GM23338 (cell line): Measurements from ENCODE around the gene TPD52L2. TPM values are rescaled to one million over a fixed set of nuclear protein-coding genes. Genes with fewer than 3 reads are reported as not detected.

Experiments used
- ATAC-seq: fragments of 200-7000 bp; cut with Tn5 transposase; 3 replicates; pipeline ENCODE4 v1.9.1; 2020
- DNase-seq: peaks from one replicate; pipeline ENCODE4 v3.0.0-alpha.2; 2015; ENCODE audit warnings: low spot score
- H2AFZ ChIP-seq: fragments of 200-600 bp; sonication (generic); 2 replicates; pipeline ENCODE4 v1.8.0; 2016; ENCODE audit warnings: antibody characterized with exemption, mild to moderate bottlenecking, moderate library complexity
- H3F3A ChIP-seq: fragments of 200-600 bp; sonication (generic); replicated peaks from 2 replicates; pipeline ENCODE4 v1.8.0; 2017; ENCODE audit warnings: antibody characterized with exemption, mixed run types, low read depth
- H3K27ac ChIP-seq: fragments of 200-600 bp; sonication (generic); 2 replicates; pipeline ENCODE4 v1.6.1; 2016; ENCODE audit warnings: low read depth
- H3K27me3 ChIP-seq: fragments of 200-600 bp; sonication (generic); 2 replicates; pipeline ENCODE4 v1.8.0; 2016; ENCODE audit warnings: mild to moderate bottlenecking, mixed run types, moderate library complexity; ENCODE audit not compliant: insufficient read depth
- H3K36me3 ChIP-seq: fragments of 200-600 bp; sonication (generic); 2 replicates; pipeline ENCODE4 v1.8.0; 2016; ENCODE audit warnings: mild to moderate bottlenecking; ENCODE audit not compliant: insufficient read depth
- H3K4me1 ChIP-seq: fragments of 200-600 bp; sonication (generic); 2 replicates; pipeline ENCODE4 v1.8.0; 2016; ENCODE audit warnings: mild to moderate bottlenecking, moderate library complexity; ENCODE audit not compliant: insufficient read depth
- H3K4me2 ChIP-seq: fragments of 200-600 bp; sonication (generic); 2 replicates; pipeline ENCODE4 v1.7.1; 2017; ENCODE audit warnings: mixed run types
- H3K4me3 ChIP-seq: fragments of 200-600 bp; sonication (generic); 2 replicates; pipeline ENCODE4 v1.6.1; 2016; ENCODE audit warnings: mixed run types
- H3K79me2 ChIP-seq: fragments of 200-600 bp; sonication (generic); replicated peaks from 2 replicates; pipeline ENCODE4 v1.8.0; 2017; ENCODE audit warnings: mild to moderate bottlenecking; ENCODE audit not compliant: insufficient read depth
- H3K9me2 ChIP-seq: fragments of 200-600 bp; sonication (generic); 2 replicates; pipeline ENCODE4 v1.8.0; 2017; ENCODE audit not compliant: insufficient read depth
- H4K20me1 ChIP-seq: fragments of 200-600 bp; sonication (generic); replicated peaks from 2 replicates; pipeline ENCODE4 v1.8.0; 2017; ENCODE audit warnings: mild to moderate bottlenecking; ENCODE audit not compliant: insufficient read depth
- H3K27ac Mint-ChIP-seq: 2 replicates; pipeline ENCODE4 v1.8.0; 2020; ENCODE audit warnings: inconsistent platforms, mild to moderate bottlenecking, moderate library complexity, mixed read lengths
- H3K27me3 Mint-ChIP-seq: 3 replicates; pipeline ENCODE4 v1.8.0; 2022; ENCODE audit warnings: low read depth, mild to moderate bottlenecking, moderate library complexity, mixed read lengths, inconsistent platforms; ENCODE audit not compliant: insufficient read depth, poor library complexity
- H3K36me3 Mint-ChIP-seq: 3 replicates; pipeline ENCODE4 v1.8.0; 2021; ENCODE audit warnings: low read depth, mild to moderate bottlenecking, inconsistent platforms, moderate library complexity, mixed read lengths
- H3K4me1 Mint-ChIP-seq: 3 replicates; pipeline ENCODE4 v1.8.0; 2020; ENCODE audit warnings: mild to moderate bottlenecking, inconsistent platforms, mixed read lengths
- H3K4me3 Mint-ChIP-seq: 3 replicates; pipeline ENCODE4 v1.8.0; 2021; ENCODE audit warnings: moderate library complexity, mild to moderate bottlenecking, inconsistent platforms, mixed read lengths
- H3K9me3 Mint-ChIP-seq: 3 replicates; pipeline ENCODE4 v1.8.0; 2020; ENCODE audit warnings: moderate library complexity, mild to moderate bottlenecking, inconsistent platforms, mixed read lengths
- CTCF ChIP-seq, 2 experiments: fragments of 200-600 bp in 1 of 2; sonication (generic) in 1 of 2; conservative IDR thresholded peaks; 2 replicates each; pipeline versions ENCODE4 v1.5.1 to v1.6.1; 2016 to 2017; ENCODE audit warnings: antibody characterized with exemption in 2 of 2, low read depth in 2 of 2, mild to moderate bottlenecking in 2 of 2, moderate library complexity in 1 of 2
- EZH2phosphoT487 ChIP-seq: fragments of 200-600 bp; sonication (generic); IDR thresholded peaks from one replicate; pipeline ENCODE4 v1.8.1; 2018; ENCODE audit warnings: antibody characterized with exemption; ENCODE audit not compliant: unreplicated experiment
- NANOG ChIP-seq: IDR thresholded peaks from 2 replicates; pipeline ENCODE4 v1.6.1; 2016; ENCODE audit warnings: antibody characterized with exemption, borderline replicate concordance
- POLR2AphosphoS5 ChIP-seq: IDR thresholded peaks from 2 replicates; pipeline ENCODE4 v1.6.1; 2016; ENCODE audit warnings: antibody characterized with exemption, low read depth
- STAT1 ChIP-seq: IDR thresholded peaks from one replicate; pipeline ENCODE4 v1.6.1; 2016; ENCODE audit warnings: antibody characterized with exemption; ENCODE audit not compliant: unreplicated experiment
- polyA plus RNA-seq: library from polyadenylated mRNA; unstranded; fragments of >200 nt; fragmentation: Nextera tagmentation; extraction: Ambion mirVana; gene quantifications from 2 replicates; pipeline ENCODE4 v1.2.1, GENCODE V29; 2016
- total RNA-seq: library from RNA; depleted of rRNA; stranded (reverse); fragments of >200 nt; shearing (Covaris generic); gene quantifications from 2 replicates; pipeline ENCODE4 v1.2.3, GENCODE V29; 2014
- TF ChIP-seq, protein P1 (sequence below): IDR thresholded peaks from 2 replicates; pipeline ENCODE4 v1.6.1; 2016; ENCODE audit warnings: antibody characterized with exemption
- TF ChIP-seq, protein P2 (sequence below): fragments of 250-450 bp; sonication (Bioruptor Pico); IDR thresholded peaks from 2 replicates; pipeline ENCODE4 v1.5.0; 2020; ENCODE audit warnings: mild to moderate bottlenecking, moderate library complexity

The TPD52L2 gene
- total and polyA plus RNA-seq, 2 experiments from 2014 or later, result 40.2 to 103 TPM

DNA sequence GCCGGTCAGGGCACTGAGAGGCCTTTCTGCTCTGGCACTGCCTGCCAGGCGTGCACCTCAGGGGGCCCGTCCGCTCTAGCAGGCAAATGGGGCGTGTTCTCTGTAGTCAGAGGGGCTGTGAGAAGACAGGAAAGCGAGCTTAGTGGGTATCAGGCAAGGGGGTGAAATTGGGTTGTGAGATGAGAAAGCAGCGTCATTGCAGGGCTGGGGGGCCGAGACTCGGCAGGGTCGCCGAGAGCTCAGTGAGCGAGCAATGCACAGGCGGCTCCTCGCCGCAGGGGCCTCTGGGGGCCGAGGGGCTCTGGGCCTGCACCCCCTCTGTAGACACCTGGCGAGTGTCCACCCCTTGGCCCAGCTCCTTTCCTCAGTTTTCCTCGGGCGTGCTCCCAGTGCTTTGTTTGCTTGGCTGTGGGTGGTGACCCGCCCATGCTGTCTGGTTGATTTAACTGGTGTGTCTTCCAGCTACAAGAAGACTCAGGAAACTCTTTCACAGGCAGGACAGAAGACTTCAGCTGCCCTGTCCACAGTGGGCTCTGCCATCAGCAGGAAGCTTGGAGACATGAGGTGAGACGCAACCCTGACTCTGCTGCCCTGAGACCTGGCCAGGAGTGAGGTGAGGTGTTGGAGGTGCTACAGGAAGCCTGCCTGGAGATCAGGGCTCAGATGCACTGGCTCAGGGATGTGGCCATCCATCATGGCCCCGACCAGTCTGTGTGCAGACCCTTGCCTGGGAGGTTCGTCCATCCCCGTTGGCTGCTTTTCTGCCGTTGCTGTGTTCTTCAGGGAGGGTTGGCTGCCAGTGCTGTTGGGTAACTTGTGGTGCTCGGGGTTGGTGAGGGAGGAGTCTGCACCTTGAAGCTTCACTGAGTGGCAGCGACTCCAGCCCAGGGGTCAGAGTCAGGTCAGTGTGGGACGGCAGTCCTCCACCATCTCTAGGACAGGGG lies 17.5 kb downstream of the TPD52L2 start:
- Mint-ChIP-seq H3K36me3 (peaks cover 41% of the 10 kb centered on the region), H3K4me1 (no peaks in the 10 kb centered on the region; the same call in 2 of the 3 replicates), H3K27me3 (peaks cover 16% of the 10 kb centered on the region), H3K9me3 (no peaks in the 10 kb centered on the region), H3K27ac (no peak overlapping the region), H3K4me3 (no peak overlapping the region; the same call in 2 of the 3 replicates)
- DNase-seq (no peak), ATAC-seq (no peak)
- no peak overlapping the region for H3K4me2 ChIP-seq
- H3K36me3 ChIP-seq, result 0 out of 2 replicates have a peak, but pooled peaks cover 5% of the 10 kb centered on the region
- peaks cover 10% of the 10 kb centered on the region for H4K20me1 ChIP-seq
- no peak overlapping the region for H2AFZ ChIP-seq
- no peak overlapping the region for H3K4me3 ChIP-seq
- TF ChIP-seq, protein P1, sequence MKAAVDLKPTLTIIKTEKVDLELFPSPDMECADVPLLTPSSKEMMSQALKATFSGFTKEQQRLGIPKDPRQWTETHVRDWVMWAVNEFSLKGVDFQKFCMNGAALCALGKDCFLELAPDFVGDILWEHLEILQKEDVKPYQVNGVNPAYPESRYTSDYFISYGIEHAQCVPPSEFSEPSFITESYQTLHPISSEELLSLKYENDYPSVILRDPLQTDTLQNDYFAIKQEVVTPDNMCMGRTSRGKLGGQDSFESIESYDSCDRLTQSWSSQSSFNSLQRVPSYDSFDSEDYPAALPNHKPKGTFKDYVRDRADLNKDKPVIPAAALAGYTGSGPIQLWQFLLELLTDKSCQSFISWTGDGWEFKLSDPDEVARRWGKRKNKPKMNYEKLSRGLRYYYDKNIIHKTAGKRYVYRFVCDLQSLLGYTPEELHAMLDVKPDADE, result no peak
- TF ChIP-seq POLR2AphosphoS5 (no peak), CTCF (conservative IDR thresholded peaks at IDR 0.05; ENCODE audit: low read depth in 2 of 2) (no peak), STAT1 (no peak), NANOG (no peak), EZH2phosphoT487 (no peak)
- TF ChIP-seq, protein P2, sequence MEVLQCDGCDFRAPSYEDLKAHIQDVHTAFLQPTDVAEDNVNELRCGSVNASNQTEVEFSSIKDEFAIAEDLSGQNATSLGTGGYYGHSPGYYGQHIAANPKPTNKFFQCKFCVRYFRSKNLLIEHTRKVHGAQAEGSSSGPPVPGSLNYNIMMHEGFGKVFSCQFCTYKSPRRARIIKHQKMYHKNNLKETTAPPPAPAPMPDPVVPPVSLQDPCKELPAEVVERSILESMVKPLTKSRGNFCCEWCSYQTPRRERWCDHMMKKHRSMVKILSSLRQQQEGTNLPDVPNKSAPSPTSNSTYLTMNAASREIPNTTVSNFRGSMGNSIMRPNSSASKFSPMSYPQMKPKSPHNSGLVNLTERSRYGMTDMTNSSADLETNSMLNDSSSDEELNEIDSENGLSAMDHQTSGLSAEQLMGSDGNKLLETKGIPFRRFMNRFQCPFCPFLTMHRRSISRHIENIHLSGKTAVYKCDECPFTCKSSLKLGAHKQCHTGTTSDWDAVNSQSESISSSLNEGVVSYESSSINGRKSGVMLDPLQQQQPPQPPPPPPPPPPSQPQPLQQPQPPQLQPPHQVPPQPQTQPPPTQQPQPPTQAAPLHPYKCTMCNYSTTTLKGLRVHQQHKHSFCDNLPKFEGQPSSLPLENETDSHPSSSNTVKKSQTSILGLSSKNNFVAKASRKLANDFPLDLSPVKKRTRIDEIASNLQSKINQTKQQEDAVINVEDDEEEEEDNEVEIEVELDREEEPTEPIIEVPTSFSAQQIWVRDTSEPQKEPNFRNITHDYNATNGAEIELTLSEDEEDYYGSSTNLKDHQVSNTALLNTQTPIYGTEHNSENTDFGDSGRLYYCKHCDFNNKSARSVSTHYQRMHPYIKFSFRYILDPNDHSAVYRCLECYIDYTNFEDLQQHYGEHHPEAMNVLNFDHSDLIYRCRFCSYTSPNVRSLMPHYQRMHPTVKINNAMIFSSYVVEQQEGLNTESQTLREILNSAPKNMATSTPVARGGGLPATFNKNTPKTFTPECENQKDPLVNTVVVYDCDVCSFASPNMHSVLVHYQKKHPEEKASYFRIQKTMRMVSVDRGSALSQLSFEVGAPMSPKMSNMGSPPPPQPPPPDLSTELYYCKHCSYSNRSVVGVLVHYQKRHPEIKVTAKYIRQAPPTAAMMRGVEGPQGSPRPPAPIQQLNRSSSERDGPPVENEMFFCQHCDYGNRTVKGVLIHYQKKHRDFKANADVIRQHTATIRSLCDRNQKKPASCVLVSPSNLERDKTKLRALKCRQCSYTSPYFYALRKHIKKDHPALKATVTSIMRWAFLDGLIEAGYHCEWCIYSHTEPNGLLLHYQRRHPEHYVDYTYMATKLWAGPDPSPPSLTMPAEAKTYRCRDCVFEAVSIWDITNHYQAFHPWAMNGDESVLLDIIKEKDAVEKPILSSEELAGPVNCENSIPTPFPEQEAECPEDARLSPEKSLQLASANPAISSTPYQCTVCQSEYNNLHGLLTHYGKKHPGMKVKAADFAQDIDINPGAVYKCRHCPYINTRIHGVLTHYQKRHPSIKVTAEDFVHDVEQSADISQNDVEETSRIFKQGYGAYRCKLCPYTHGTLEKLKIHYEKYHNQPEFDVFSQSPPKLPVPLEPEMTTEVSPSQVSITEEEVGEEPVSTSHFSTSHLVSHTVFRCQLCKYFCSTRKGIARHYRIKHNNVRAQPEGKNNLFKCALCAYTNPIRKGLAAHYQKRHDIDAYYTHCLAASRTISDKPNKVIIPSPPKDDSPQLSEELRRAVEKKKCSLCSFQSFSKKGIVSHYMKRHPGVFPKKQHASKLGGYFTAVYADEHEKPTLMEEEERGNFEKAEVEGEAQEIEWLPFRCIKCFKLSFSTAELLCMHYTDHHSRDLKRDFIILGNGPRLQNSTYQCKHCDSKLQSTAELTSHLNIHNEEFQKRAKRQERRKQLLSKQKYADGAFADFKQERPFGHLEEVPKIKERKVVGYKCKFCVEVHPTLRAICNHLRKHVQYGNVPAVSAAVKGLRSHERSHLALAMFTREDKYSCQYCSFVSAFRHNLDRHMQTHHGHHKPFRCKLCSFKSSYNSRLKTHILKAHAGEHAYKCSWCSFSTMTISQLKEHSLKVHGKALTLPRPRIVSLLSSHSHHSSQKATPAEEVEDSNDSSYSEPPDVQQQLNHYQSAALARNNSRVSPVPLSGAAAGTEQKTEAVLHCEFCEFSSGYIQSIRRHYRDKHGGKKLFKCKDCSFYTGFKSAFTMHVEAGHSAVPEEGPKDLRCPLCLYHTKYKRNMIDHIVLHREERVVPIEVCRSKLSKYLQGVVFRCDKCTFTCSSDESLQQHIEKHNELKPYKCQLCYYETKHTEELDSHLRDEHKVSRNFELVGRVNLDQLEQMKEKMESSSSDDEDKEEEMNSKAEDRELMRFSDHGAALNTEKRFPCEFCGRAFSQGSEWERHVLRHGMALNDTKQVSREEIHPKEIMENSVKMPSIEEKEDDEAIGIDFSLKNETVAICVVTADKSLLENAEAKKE (CRISPR knock-in tag), result no peak
- peaks cover 13% of the 10 kb centered on the region; the same call in 1 of the 2 replicates for H3K79me2 ChIP-seq
- H3F3A ChIP-seq, result peaks cover 3% of the 10 kb centered on the region; the same call in 1 of the 2 replicates
- no peaks in the 10 kb centered on the region for H3K4me1 ChIP-seq
- H3K27ac ChIP-seq, result no peak overlapping the region; the same call in 1 of the 2 replicates
- H3K27me3 ChIP-seq, result no peaks in the 10 kb centered on the region
- H3K9me2 ChIP-seq, result no peaks in the 10 kb centered on the region
